K562 (cell line): ENCODE measurements around the gene TMC4. TPM values are rescaled to one million over a fixed set of nuclear protein-coding genes. Genes with fewer than 3 reads are reported as not detected.
A peak's percentile ranks its signal among the peaks of the same experiment; 100 is the strongest.

Experiments
- ATAC-seq: fragments of 200-7000 bp; cut with Tn5 transposase; 3 replicates; pipeline ENCODE4 v1.9.1; 2020; ENCODE audit warnings: moderate library complexity
- BruUV-seq: library from RNA; stranded (reverse); fragments of 400-500 nt; replicated peaks from 2 replicates; lab custom pipeline; 2021; lab: Mats Ljungman, UMichigan
- CTCF ChIA-PET: fragments of 300-600 bp; formaldehyde crosslinking; extraction: SDS; loops from one replicate; lab custom pipeline; 2021; ENCODE audit warnings: low intra/inter-chr PET ratio; lab: Yijun Ruan, JAX
- POLR2A ChIA-PET: fragments of 300-600, 350-650 bp; sonication (Branson Sonifier 250); formaldehyde crosslinking; extraction: SDS; loops from one replicate; lab custom pipeline; 2021; ENCODE audit warnings: antibody characterized with exemption, inconsistent platforms; lab: Yijun Ruan, JAX
- DNase-seq, 4 experiments: peaks; one replicate each; pipeline versions ENCODE4 v3.0.0 to v3.0.0-alpha.2; 2011 to 2018; ENCODE audit warnings: low spot score in 3 of 4, mixed read lengths in 3 of 4; ENCODE audit errors: extremely low read depth in 1 of 4
- FAIRE-seq: peaks from 2 replicates; lab custom pipeline; 2011; peaks lifted over from hg19 to GRCh38; lab: Jason Lieb, UNC
- H2AFZ ChIP-seq: 2 replicates; pipeline ENCODE4 v1.6.0; 2011; ENCODE audit warnings: low read depth, low read length, control low read depth, inconsistent platforms
- H3K27ac ChIP-seq: fragments of 200-600 bp; 3 replicates; pipeline ENCODE4 v1.8.0; 2011; ENCODE audit warnings: low read depth, mild to moderate bottlenecking, control low read depth, inconsistent platforms, low read length, moderate library complexity, mixed read lengths; ENCODE audit errors: extremely low read depth
- H3K27me3 ChIP-seq, 2 experiments: fragments of 300-600 bp in 1 of 2; 2 replicates in 1 of 2; 3 replicates in 1 of 2; pipeline versions ENCODE4 v1.6.0 to v1.8.0; 2011; ENCODE audit warnings: inconsistent platforms in 2 of 2, low read length in 2 of 2, mild to moderate bottlenecking in 1 of 2, mixed read lengths in 1 of 2, moderate library complexity in 1 of 2; ENCODE audit not compliant: control insufficient read depth in 2 of 2, insufficient read depth in 2 of 2
- H3K36me3 ChIP-seq: fragments of 300-600 bp; 3 replicates; pipeline ENCODE4 v1.8.0; 2011; ENCODE audit warnings: mild to moderate bottlenecking, low read length, inconsistent platforms; ENCODE audit not compliant: control insufficient read depth, insufficient read depth
- H3K4me1 ChIP-seq, 2 experiments: fragments of 200-600 bp in 1 of 2; replicated peaks in 1 of 2; 2 replicates in 1 of 2; 3 replicates in 1 of 2; pipeline versions ENCODE4 v1.5.1 to v1.8.0; 2011; ENCODE audit warnings: inconsistent platforms in 2 of 2, low read length in 2 of 2, mild to moderate bottlenecking in 1 of 2, mixed read lengths in 1 of 2, moderate library complexity in 1 of 2; ENCODE audit not compliant: control insufficient read depth in 2 of 2, insufficient read depth in 2 of 2
- H3K4me2 ChIP-seq: 2 replicates; pipeline ENCODE4 v1.6.1; 2011; ENCODE audit warnings: low read length, control low read depth, inconsistent platforms, mixed read lengths; ENCODE audit not compliant: insufficient read depth
- H3K4me3 ChIP-seq: fragments of 200-600 bp; sonication (generic), shearing (Covaris generic); 2 replicates; pipeline ENCODE4 v1.5.1; 2016; ENCODE audit warnings: control low read depth, inconsistent platforms
- H3K79me2 ChIP-seq: fragments of 200-600 bp; 3 replicates; pipeline ENCODE4 v1.8.0; 2011; ENCODE audit warnings: low read length, inconsistent platforms; ENCODE audit not compliant: control insufficient read depth, insufficient read depth
- H3K9ac ChIP-seq, 2 experiments: 2 replicates each; pipeline versions ENCODE4 v1.6.0 to v1.6.1; 2011; ENCODE audit warnings: low read depth in 2 of 2, low read length in 2 of 2, control low read depth in 1 of 2, inconsistent platforms in 1 of 2, mild to moderate bottlenecking in 1 of 2, mixed read lengths in 1 of 2; ENCODE audit not compliant: insufficient read depth in 1 of 2
- H3K9me1 ChIP-seq: one replicate; pipeline ENCODE4 v1.6.0; 2011; ENCODE audit warnings: inconsistent platforms, mild to moderate bottlenecking, low read length, moderate library complexity; ENCODE audit not compliant: control insufficient read depth, insufficient read depth
- H3K9me3 ChIP-seq: replicated peaks from 2 replicates; pipeline ENCODE4 v1.5.1; 2011; ENCODE audit warnings: low read depth, low read length, inconsistent platforms; ENCODE audit not compliant: control insufficient read depth, insufficient read depth
- H4K20me1 ChIP-seq: replicated peaks from 2 replicates; pipeline ENCODE4 v1.6.1; 2011; ENCODE audit warnings: low read length, inconsistent platforms, mixed read lengths; ENCODE audit not compliant: control insufficient read depth, insufficient read depth
- E2F8 ChIP-seq: fragments of 450-650 bp; IDR thresholded peaks from 2 replicates; pipeline ENCODE4 v1.7.1; 2018; ENCODE audit warnings: mild to moderate bottlenecking, low read depth; ENCODE audit not compliant: partially characterized antibody
- ELF1 ChIP-seq: fragments of 200-800 bp; sonication (Bioruptor generic); IDR thresholded peaks from 2 replicates; pipeline ENCODE4 v1.6.1; 2016; ENCODE audit warnings: missing genetic modification characterization, missing compliant biosample characterization
- L3MBTL2 ChIP-seq: fragments of 450-650 bp; IDR thresholded peaks from 2 replicates; pipeline ENCODE4 v1.6.1; 2016; ENCODE audit warnings: mild to moderate bottlenecking, moderate library complexity
- POLR2G ChIP-seq: fragments of 200-400 bp; formaldehyde crosslinking; IDR thresholded peaks from 2 replicates; pipeline ENCODE4 v1.6.1; 2017; ENCODE audit warnings: low read depth, mild to moderate bottlenecking, antibody characterized with exemption, low read length, moderate library complexity
- SETDB1 ChIP-seq: IDR thresholded peaks from one replicate; pipeline ENCODE4 v1.6.1; 2012; ENCODE audit warnings: low read length, control low read depth, inconsistent platforms
- ZNF551 ChIP-seq: fragments of 250-450 bp; sonication (Bioruptor Pico); IDR thresholded peaks from 2 replicates; pipeline ENCODE4 v1.5.0; 2021; ENCODE audit warnings: mild to moderate bottlenecking, moderate library complexity
- WGBS: fragments of 100-300 bp; shearing (Covaris generic); methylation state at CpG from one replicate; pipeline ENCODE4 v1.1.6; 2016; ENCODE audit warnings: low coverage, mixed read lengths; ENCODE audit not compliant: insufficient coverage; ENCODE audit errors: missing lambda C conversion rate; 5-methylcytosine and 5-hydroxymethylcytosine counted together
- in situ Hi-C: fragments of 300-500 bp; cut with MboI; formaldehyde crosslinking; loops from 4 replicates; pipeline ENCODE4 v1.15.0; 2018; ENCODE audit warnings: inconsistent platforms, mixed read lengths
- intact Hi-C: fragments of 100-400 bp; cut with micrococcal nuclease; formaldehyde crosslinking; loops from 2 replicates; pipeline ENCODE4 v1.14.2; 2022
- polyA plus RNA-seq, 8 experiments: library from polyadenylated mRNA; depleted of rRNA in 4 of 8; stranded (reverse) in 5 of 8; unstranded in 3 of 8; fragments of >200 nt; fragmentation: Nextera tagmentation in 2 of 8; fragmentation: Illumina TruSeq in 1 of 8; extraction: Ambion mirVana in 2 of 8; extraction: Trizol in 1 of 8; gene quantifications; 2 replicates each; pipeline versions ENCODE4 v1.2.1 to v1.2.3, GENCODE V29; 2011 to 2014; ENCODE audit warnings: inconsistent platforms in 1 of 8, missing spikeins in 1 of 8
- total RNA-seq, 7 experiments: library from RNA; depleted of rRNA in 6 of 7; stranded (reverse); fragments of >200 nt in 6 of 7; fragmentation: Illumina TruSeq in 2 of 7; extraction: Trizol in 2 of 7; gene quantifications; 2 replicates each; pipeline versions ENCODE4 v1.2.1 to v1.2.3, GENCODE V29; 2011 to 2021; ENCODE audit warnings: low replicate concordance in 1 of 7

TMC4 gene
- total and polyA plus RNA-seq, 9 of the 15 experiments (the other 6 are each of a cell fraction or from before 2014, with no cell fraction given) = 0.12 to 0.79 (median 0.36) TPM; not detected in 2

- DNase-seq = no peak
- intact Hi-C loops = no loop called here
- no TSS peak for BruUV-seq
- H3K4me1 ChIP-seq = peaks cover 0 to 8% of the 10 kb centered on the region in 2 experiments; a peak in 2 of 5 replicates
- H2AFZ ChIP-seq = no peak overlapping the region
- H4K20me1 ChIP-seq = no peaks in the 10 kb centered on the region; the same call in 1 of the 2 replicates
- ATAC-seq = no peak
- FAIRE-seq = no peak
- H3K27ac ChIP-seq = no peak overlapping the region
- H3K27me3 ChIP-seq = no peaks in the 10 kb centered on the region
- H3K4me2 ChIP-seq = no peak overlapping the region
- no peak for TF ChIP-seq ZNF551 (CRISPR knock-in tag)
- TF ChIP-seq POLR2G = peak; percentile 26; the same call in 1 of the 2 replicates
- WGBS = 94% methylated on average over 8 of the region's 25 CpGs
- peaks cover under 1% of the 10 kb centered on the region; the same call in 1 of the 3 replicates for H3K79me2 ChIP-seq
- POLR2A ChIA-PET = interaction anchor here (0.5 to 1.5 kb wide), 3 partner anchors 14 to 86 kb away, joined by 3 to 4 read pairs (median 4); partner anchors contain the start of genes PRPF31 and TFPT
- H3K9me3 ChIP-seq = no peaks in the 10 kb centered on the region
- no peak overlapping the region for H3K9ac ChIP-seq
- CTCF ChIA-PET = interaction anchor here (0.6 kb wide), 1 partner anchor 25 kb away, joined by 3 read pairs; no protein-coding TSS in a partner anchor
- H3K9me1 ChIP-seq = no peaks in the 10 kb centered on the region
- in situ Hi-C loops = no loop called here
- H3K4me3 ChIP-seq = no peak overlapping the region
- H3K36me3 ChIP-seq = peaks cover 95% of the 10 kb centered on the region
These were observed 20.0 kb downstream of the TMC4 start for GRCh38 chr19:54152878-54153524.

GRCh38 chr19:54152267-54152666 is 20.7 kb downstream of the TMC4 start:
- Histone ChIP-seq H3K4me3 (no peak overlapping the region), H3K9ac (no peak overlapping the region), H4K20me1 (no peaks in the 10 kb centered on the region; the same call in 1 of the 2 replicates), H2AFZ (no peak overlapping the region), H3K9me1 (no peaks in the 10 kb centered on the region), H3K9me3 (no peaks in the 10 kb centered on the region), H3K4me2 (no peak overlapping the region), H3K36me3 (peaks cover 95% of the 10 kb centered on the region), H3K4me1 (peaks cover 0 to 8% of the 10 kb centered on the region in 2 experiments; a peak in 1 of 5 replicates), H3K27me3 (no peaks in the 10 kb centered on the region), H3K79me2 (no peaks in the 10 kb centered on the region), H3K27ac (no peak overlapping the region)
- ChIA-PET POLR2A (interaction anchor here (0.7 to 1.5 kb wide), 3 partner anchors 13 to 19 kb away, joined by 4 to 5 read pairs (median 4); partner anchors contain the start of gene CNOT3), CTCF (no interaction called here)
- DNase-seq (no peak), ATAC-seq (no peak), FAIRE-seq (no peak)
- no TSS peak for BruUV-seq
- intact Hi-C loops (no loop called here), in situ Hi-C loops (no loop called here)
- 97% methylated on average over 8 of the region's 12 CpGs for WGBS
- TF ChIP-seq POLR2G = peak; percentile 63
- TF ChIP-seq L3MBTL2 = no peak
- TF ChIP-seq E2F8 = no peak
- no peak for TF ChIP-seq SETDB1
- no peak for TF ChIP-seq ELF1 (tag)
